ENCODE results near the gene SNRNP40.
"Not testable (repeated sequence)": the region's sequence is repeated elsewhere in the genome, so short reads cannot be mapped to it uniquely, and the experiment has no call there.

SNRNP40 gene

DNA sequence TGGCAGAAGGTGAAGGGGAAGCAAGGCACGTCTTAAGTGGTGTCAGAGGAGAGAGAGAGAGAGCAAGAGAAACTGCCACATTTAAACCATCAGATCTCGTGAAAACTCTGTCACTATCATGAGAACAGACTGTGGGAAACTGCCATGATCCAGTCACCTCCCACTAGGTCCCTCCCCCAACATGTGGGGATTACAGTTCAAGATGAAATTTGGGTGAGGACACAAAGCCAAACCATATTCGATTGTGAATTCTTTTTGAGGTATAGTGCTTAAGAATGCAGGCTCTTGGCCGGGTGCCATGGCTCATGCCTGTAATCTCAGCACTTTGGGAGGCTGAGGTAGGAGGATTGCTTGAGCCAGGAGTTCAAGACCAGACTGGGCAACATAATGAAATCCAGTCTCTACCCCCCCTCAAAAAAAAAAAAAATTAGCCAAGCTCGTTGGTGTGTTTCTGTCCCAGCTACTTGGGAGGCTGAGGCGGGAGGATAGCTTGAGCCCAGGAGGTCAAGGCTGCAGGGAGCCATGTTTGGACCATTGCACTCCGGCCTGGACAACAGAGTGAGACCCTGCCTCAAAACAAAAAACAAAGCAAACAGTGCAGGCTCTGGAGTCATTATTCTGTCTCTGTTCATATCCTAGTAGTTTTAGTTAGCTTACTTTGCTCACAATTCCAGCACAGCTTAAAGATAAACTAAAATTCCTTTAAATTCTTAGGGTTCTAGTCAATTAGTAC is 6.3 kb upstream of the SNRNP40 start:
- no peak for DNase-seq
- no peak for TF ChIP-seq POLR2A (IDR thresholded peaks at IDR 0.05; ENCODE audit: low read length)
- no peak for TF ChIP-seq GATA1 (IDR thresholded peaks at IDR 0.05; ENCODE audit: low read depth, low read length)

DNA sequence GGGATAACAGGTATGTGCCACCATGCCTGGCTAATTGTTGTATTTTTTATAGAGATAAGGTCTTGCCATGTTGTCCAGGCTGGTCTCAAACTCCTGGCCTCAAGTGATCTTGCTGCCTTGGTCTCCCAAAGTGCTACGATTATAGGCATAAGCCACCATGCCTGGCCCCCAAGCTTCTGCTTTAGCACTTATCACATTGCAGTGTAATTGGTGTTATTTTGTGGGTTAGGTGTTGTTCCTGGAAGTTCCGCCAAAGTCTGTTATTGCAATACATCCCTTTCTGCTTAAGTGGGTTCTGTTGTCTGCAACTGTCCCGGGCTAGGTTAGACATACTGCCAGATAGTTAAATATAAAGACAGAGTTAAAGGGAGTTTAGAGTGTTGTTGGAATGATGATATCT is 3.6 kb upstream of the SNRNP40 start:
- TF ChIP-seq POLR2A (IDR thresholded peaks at IDR 0.05; ENCODE audit: low read length) (no peak), GATA1 (IDR thresholded peaks at IDR 0.05; ENCODE audit: low read depth, low read length) (no peak)
- no peak for DNase-seq

GRCh38 chr1:31299365-31299764 is 2.8 kb upstream of the SNRNP40 start:
- no peak for DNase-seq
- TF ChIP-seq GATA1 (IDR thresholded peaks at IDR 0.05; ENCODE audit: low read depth, low read length): no peak
- no peak for TF ChIP-seq POLR2A (IDR thresholded peaks at IDR 0.05; ENCODE audit: low read length)

DNA sequence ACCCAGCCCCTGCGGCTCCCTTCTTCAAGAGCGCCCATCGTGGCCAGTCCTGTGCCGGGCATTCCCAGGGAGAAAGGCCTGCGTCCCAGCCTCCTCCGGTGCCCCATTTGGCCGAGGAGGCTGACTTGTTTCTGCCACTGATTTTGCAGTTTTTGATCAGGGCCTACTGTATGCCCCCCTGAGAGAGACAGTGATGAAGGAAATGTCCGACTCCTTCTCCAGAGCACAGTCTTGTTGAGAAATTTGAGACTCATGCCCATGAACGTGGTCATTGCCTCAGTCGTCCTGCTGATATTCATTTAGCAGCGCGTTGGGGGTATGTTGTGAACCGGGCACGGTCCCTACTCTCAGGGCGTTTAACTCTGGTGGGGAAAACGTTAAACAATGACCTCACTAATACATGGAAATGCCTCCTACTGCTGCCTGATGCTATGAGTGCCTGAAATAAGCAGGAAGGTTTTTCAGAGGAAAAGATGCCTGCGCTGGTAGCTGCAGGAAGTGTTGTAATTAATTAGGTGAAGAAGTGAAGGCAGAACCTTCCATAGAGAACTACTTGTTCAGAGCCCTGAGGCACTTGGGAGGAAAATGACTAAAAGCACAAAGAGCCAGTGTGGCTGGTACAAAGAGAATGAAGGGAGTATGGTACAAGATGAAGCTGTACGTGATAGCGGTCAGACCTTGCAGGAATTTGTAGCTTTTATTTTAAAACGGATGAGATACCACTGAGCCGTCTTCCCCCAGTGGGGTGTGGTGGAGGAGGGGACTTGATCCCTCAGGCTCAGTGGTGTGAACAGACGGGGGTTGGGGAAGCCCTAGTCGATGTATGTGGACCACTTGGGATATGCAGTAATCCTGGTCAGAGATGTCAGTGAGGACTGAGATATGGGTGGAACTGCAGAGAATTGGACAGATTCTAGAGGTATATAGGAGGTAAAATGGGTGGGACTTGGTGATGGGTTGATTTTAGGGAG is 974 bp upstream of the SNRNP40 start:
- no peak for TF ChIP-seq POLR2A (IDR thresholded peaks at IDR 0.05; ENCODE audit: low read length)
- no peak for TF ChIP-seq GATA1 (IDR thresholded peaks at IDR 0.05; ENCODE audit: low read depth, low read length)
- peak in 1 of 2 experiments; percentile 47 for DNase-seq

- TF ChIP-seq POLR2A (IDR thresholded peaks at IDR 0.05; ENCODE audit: low read length) (no peak), GATA1 (IDR thresholded peaks at IDR 0.05; ENCODE audit: low read depth, low read length) (no peak)
- peak; percentile 32 to 50 for DNase-seq
Observed at GRCh38 chr1:31295874-31296485, 608 bp downstream of the SNRNP40 start.

GRCh38 chr1:31289021-31289420 is 7.6 kb downstream of the SNRNP40 start:
- no peak for DNase-seq
- TF ChIP-seq GATA1 (IDR thresholded peaks at IDR 0.05; ENCODE audit: low read depth, low read length) (no peak), POLR2A (IDR thresholded peaks at IDR 0.05; ENCODE audit: low read length) (no peak)

- DNase-seq: not testable (repeated sequence)
Observed at GRCh38 chr1:31287791-31288190, 8.8 kb downstream of the SNRNP40 start.

DNA sequence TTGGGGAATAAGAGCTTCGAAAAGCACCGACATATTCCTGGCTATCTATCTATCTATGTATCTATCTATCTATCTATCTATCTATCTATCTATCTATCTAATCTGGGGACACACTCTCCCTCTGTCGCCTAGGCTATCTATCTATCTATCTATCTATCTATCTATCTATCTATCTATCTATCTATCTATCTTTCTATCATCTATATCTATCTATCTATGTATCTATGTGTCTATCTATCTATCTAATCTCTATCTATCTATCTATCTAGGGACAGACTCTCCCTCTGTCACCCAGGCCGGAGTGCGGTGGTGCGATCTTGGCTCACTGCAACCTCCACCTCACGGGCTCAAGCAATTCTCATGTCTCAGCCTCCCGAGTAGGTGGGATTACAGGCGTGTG is 14.2 kb downstream of the SNRNP40 start:
- DNase-seq: not testable (repeated sequence)

- DNase-seq: no peak
- TF ChIP-seq POLR2A (IDR thresholded peaks at IDR 0.05; ENCODE audit: low read length) (no peak), GATA1 (IDR thresholded peaks at IDR 0.05; ENCODE audit: low read depth, low read length) (no peak)
Observed at GRCh38 chr1:31273619-31274018, 23.0 kb downstream of the SNRNP40 start.

DNA sequence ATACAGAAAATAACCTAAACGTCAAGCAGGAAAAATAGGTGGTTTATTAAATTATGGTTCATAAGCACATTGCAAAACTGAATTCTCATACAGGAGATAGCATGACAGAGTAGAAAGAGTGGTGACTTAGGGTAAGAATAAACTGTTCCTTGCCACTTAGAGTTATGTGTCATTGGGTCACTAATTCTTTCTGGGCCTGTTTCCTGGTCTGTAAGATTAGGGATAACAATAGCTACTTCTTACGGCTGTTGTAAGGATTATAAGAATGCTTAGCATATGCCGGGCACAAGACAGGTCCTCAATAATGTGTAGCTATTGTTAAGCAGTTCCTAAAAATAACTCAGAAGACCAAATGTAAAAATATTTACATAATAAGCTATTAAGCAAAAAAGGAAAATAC is 24.2 kb downstream of the SNRNP40 start:
- DNase-seq: no peak
- TF ChIP-seq GATA1 (IDR thresholded peaks at IDR 0.05; ENCODE audit: low read depth, low read length) (no peak), POLR2A (IDR thresholded peaks at IDR 0.05; ENCODE audit: low read length) (no peak)

DNA sequence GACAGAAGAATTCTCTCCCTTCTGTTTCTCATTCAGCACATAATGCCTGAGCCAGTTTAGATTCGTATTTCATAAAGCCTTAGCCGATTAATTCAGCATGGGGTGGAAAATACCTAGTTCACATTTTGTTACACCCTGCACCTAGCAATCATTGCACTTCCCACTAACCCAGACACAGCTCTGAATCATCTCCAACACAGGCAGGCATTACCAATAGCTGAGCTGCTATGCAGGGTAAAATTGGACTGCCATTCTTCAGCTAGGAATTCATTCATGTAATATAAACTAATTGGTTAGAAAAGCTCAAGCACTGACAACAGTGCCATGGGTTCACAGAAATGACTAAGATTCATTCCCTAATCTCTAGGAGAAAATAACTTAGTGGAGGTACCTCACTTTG is 30.0 kb downstream of the SNRNP40 start:
- DNase-seq: no peak

DNA sequence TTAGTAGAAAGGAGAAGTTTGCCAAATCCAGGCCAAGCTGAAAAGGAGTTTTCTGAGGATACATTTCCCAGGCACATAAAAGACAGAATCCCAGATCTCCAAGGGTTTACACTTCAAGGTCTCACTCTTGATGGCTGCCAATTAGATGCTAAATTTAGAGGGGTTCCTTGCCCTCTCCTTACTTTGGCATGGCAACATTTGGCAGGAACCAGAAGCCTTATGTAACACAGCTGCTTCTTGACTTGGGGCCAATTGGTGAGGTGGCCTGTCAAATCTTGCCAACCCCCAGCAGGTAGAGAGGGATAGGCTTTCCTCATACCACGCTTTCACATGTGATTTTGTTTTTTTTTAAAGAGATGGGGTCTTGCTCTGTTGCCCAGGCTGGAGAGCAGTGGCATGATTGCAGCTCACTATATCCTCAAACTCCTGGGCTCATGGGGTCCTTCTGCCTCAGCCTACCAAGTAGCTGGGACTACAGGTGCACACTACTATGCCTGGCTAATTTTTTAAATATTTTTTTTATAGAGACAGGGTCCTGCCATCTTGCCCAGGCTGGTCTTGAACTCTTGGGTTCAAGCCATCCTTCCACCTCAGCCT is 31.7 kb downstream of the SNRNP40 start:
- DNase-seq: no peak
- no peak for TF ChIP-seq GATA1 (IDR thresholded peaks at IDR 0.05; ENCODE audit: low read depth, low read length)
- TF ChIP-seq POLR2A (IDR thresholded peaks at IDR 0.05; ENCODE audit: low read length): no peak

More for the DNA sequence above, 30.0 kb downstream of the SNRNP40 start:
- TF ChIP-seq POLR2A (IDR thresholded peaks at IDR 0.05; ENCODE audit: low read length) (no peak), GATA1 (IDR thresholded peaks at IDR 0.05; ENCODE audit: low read depth, low read length) (no peak)

DNA sequence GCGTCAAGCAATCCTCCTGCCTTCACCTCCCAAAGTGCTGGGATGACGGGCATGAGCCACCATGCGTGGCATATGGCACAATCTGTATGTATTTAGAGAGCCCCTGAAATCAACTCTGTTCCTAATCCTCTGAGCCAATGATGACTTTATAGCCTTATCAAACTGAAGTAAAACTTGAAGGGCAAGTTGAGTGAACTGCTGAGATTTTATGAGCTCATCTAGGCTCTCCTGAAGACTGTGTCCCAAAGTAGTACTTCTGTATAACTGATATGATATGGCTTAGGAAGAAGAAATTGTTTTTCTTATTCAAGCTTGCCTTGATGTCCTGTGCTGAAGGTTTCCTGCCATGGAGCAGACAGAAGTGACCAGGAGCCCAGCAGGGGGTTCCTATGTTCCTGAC is 33.2 kb downstream of the SNRNP40 start:
- no peak for TF ChIP-seq GATA1 (IDR thresholded peaks at IDR 0.05; ENCODE audit: low read depth, low read length)
- TF ChIP-seq POLR2A (IDR thresholded peaks at IDR 0.05; ENCODE audit: low read length): no peak

GRCh38 chr1:31262393-31262792 is 34.2 kb downstream of the SNRNP40 start:
- not testable (repeated sequence) for DNase-seq

More for the DNA sequence above, 33.2 kb downstream of the SNRNP40 start:
- no peak for DNase-seq

Measured in erythroblast (primary cell).